Activated naive CD4-positive, alpha-beta T cell treated with Interleukin-2 at 50 U/mL for 16 hours (primary cell): ENCODE measurements around the gene HOXA9.

ENCODE experiments used
- DNase-seq: peaks from one replicate; pipeline ENCODE4 v3.0.0-alpha.2; 2020

Gene HOXA9

GRCh38 chr7:27175626-27176523 lies 10.5 kb upstream of the HOXA9 start:
- no peak for DNase-seq

GRCh38 chr7:27174874-27175625 lies 9.7 kb upstream of the HOXA9 start:
- peak; percentile 1 for DNase-seq

DNA sequence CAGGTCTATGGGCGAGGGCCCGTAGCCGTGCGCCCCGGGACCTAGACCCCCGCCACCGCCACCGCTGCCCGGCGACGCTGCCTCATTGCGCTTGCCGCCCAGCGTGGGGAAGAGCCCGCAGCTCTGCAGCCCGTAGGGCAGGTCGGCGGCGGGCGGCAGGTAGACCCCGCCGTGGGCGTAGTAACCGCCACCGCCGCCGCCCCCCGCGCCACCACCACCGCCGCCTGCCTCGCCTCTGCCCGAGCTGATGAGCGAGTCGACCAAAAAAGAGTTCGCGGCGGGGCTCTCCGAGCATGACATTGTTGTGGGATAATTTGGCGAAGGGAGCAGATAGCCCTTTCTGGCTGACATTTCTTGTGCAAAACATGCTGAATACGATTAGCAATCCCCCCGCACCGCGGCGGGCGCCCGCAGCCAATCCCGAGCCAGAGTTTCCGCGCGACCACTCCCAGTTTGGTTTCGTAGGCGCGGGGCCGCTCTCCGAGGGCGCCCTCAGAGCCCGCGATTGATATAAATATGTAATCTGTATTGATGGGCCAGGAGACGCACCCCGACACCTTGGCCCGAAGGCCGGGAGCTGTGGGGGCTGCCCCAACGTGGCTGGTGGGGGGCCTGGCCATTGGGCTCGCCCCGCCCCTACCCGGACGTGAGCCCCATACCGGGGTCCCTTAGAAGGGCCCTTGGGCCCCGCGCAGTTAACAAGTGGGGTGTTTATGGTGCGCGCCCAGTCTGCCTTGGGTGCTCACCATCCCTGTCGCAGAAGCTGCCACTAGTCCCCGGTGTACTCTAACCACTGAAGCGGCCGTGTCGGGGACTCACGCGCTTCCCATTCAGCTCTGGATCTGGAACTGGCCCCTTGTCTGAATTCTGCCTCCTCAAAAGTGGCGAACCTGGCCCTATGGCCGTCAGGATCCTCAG lies 8.9 kb upstream of the HOXA9 start, which contains the start of gene HOXA10:
HOXA10 (minus strand) TSS at position 365 of the 918 bp plus-strand sequence; CDS start at position 351, 14 bp downstream.
- DNase-seq, result peak; percentile 3

GRCh38 chr7:27173511-27173955 lies 8.2 kb upstream of the HOXA9 start:
- DNase-seq, result peak; percentile 35

DNA sequence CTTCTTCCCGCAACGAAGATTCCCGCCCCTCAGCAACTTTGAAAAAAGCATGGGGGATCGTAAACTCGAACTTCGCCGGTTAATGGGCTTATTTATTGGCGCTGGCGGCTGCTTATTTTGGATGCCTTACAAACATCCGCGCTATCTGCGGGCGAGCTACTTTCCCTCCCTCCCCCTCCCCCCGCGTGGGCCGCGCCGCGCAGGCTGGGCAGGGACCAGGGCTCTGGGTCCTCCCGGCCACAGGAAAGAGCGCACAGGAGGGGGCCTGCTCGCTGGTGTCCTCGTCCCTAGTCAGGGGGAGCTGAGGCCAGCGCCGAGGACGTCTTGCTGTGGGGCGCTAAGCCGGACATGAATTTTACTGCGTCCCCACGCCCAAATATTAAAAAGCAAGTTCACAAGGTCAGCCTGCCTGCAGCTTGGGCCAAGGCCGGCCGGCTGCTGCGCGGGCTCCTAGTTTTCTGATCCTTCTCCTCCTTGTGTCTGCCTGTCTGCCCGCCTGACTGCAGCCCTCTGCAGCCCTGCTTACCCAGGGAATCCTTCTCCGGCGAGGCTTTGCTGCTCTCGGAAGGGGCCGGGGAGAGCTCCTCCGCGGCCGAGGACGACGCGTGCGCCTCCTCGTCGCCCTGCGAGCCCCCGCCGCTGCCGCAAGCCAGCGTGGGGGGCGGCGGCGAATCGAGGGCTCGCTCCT lies 7.6 kb upstream of the HOXA9 start:
- DNase-seq, result peak; percentile 21

DNA sequence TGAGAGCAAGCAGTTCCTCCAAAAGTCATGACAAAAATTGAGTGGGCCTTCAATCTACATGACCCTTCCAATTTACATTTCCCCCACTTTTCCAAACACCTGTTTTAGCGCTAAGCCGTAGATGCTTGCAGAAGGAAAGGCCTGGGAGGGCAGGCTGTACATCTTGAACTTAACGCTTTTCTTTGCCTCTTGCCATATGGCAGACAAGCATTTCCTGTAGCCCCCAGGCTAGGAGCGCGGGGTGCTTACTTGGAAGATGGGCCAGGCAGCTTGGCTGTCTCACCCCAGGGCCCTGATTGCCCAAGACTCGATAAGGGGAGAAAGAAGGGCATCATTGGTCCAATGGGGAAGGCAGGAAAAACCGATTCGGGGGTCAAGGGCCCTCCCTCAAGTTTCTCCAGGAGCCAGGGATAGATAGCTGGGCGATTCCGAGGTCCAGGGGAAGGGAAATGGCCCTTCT lies 7.0 kb upstream of the HOXA9 start:
- peak; percentile 1 for DNase-seq

DNA sequence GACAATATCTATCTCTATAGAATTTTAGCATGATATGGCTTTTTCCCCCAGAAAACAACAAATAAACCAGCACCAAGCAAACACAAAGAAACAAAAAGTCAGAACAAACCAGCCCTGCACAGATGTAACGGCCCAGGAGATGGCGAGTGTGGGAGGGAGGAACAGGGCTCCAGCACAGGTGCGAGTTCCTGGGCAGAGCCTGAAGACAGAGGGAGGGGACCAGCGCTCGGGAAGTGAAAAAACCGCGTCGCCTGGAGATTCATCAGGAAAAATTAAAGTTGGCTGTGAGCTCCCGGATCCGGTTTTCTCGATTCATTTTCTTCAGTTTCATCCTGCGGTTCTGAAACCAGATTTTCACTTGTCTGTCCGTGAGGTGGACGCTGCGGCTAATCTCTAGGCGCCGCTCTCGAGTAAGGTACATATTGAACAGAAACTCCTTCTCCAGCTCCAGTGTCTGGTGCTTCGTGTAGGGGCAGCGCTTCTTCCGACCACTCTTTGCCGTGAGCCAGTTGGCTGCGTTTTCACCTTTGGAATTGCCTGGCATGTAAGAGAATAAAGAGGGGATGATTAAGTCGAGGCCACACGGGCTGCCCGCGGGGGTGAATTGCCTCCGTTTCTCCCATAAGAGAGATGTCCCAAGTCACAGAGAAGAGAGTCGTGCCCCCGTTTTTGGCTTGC lies 6.4 kb upstream of the HOXA9 start:
- DNase-seq, result peak; percentile 1

DNA sequence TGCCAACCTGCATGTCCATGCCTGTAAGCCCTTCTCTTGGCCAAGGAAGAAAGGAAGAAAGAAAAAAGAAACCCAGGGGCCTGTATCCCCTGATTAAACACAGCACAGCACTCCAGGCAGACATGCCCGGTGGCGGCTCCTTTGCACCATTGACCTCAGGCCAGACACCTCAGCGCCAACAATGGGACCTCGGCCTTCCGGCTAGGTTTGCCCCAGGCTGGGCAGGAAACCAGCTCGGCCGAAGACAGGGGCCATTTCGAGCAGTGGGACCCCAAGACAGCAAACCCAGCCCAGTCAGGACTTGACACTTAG lies 5.9 kb upstream of the HOXA9 start:
- DNase-seq, result peak; percentile 1

GRCh38 chr7:27170426-27171324 lies 5.3 kb upstream of the HOXA9 start:
- DNase-seq, result no peak

- DNase-seq, result no peak
Measured at GRCh38 chr7:27169658-27170425, 4.5 kb upstream of the HOXA9 start.

- no peak for DNase-seq
Measured at GRCh38 chr7:27168265-27168947, 3.1 kb upstream of the HOXA9 start.

GRCh38 chr7:27167916-27168264 lies 2.6 kb upstream of the HOXA9 start:
- DNase-seq, result no peak

GRCh38 chr7:27166531-27167505 lies 1.5 kb upstream of the HOXA9 start:
- no peak for DNase-seq

GRCh38 chr7:27165996-27166530 lies 726 bp upstream of the HOXA9 start:
- no peak for DNase-seq

DNA sequence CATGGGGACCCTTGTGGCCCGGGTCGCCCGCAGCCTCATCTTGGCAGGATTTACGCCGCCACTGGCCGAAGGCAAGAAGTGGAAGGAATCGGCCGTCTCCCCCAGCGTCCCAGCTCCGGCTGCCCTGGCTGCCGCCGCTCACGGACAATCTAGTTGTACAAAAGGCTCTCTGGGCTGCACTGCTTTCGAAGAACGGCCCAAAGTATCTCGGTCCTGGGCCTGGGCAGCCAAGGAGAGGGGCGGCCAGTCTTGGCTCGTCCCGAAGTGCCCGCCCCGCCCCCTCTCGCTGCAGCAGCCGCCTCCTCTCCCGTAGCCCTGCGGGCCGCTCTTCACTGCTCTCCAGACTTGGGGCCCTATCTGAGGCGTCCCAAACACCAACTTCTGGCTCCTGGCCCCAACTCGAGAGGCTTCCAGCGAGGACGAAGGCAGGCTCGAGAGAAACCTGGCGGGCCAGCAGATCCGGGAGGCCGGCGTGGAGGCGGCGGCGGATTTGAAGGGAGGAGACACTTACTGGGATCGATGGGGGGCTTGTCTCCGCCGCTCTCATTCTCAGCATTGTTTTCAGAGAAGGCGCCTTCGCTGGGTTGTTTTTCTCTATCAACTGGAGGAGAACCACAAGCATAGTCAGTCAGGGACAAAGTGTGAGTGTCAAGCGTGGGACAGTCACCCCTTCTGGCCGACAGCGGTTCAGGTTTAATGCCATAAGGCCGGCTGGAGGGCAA lies 809 bp downstream of the HOXA9 start:
- no peak for DNase-seq

DNA sequence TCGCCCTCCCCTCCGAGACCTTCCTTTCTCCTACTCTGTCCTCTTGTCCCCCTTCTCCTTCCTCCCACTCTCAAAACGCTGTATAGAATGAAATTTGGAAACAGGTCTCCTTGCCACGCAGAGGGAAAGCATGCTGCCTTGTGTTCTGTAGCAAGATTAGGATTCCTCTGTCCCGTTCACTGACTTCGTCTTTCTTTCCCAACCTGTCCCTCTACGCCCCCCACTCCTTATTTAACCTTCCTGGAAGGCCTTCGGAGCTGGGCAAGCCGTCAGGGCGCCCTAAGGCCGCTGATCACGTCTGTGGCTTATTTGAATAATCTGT lies 1.3 kb downstream of the HOXA9 start:
- DNase-seq, result no peak
